IPS-15b (cell line): ENCODE data around the gene VASN.

ENCODE experiments used
- H3K27me3 ChIP-seq: one replicate; pipeline ENCODE4 v1.6.1; 2013; ENCODE audit warnings: low read length; ENCODE audit not compliant: control insufficient read depth, insufficient read depth
- H3K36me3 ChIP-seq: one replicate; pipeline ENCODE4 v1.6.1; 2013; ENCODE audit warnings: low read length; ENCODE audit not compliant: control insufficient read depth, insufficient read depth
- H3K4me1 ChIP-seq: one replicate; pipeline ENCODE4 v1.6.1; 2013; ENCODE audit warnings: mild to moderate bottlenecking, low read length; ENCODE audit not compliant: control insufficient read depth, insufficient read depth
- H3K4me3 ChIP-seq: one replicate; pipeline ENCODE4 v1.5.1; 2013; ENCODE audit warnings: low read depth, low read length
- H3K9ac ChIP-seq: one replicate; pipeline ENCODE4 v1.6.1; 2013; ENCODE audit warnings: low read depth, mild to moderate bottlenecking, low read length
- H3K9me3 ChIP-seq: one replicate; pipeline ENCODE4 v1.6.1; 2013; ENCODE audit warnings: mild to moderate bottlenecking, low read length; ENCODE audit not compliant: control insufficient read depth, insufficient read depth

VASN gene

DNA sequence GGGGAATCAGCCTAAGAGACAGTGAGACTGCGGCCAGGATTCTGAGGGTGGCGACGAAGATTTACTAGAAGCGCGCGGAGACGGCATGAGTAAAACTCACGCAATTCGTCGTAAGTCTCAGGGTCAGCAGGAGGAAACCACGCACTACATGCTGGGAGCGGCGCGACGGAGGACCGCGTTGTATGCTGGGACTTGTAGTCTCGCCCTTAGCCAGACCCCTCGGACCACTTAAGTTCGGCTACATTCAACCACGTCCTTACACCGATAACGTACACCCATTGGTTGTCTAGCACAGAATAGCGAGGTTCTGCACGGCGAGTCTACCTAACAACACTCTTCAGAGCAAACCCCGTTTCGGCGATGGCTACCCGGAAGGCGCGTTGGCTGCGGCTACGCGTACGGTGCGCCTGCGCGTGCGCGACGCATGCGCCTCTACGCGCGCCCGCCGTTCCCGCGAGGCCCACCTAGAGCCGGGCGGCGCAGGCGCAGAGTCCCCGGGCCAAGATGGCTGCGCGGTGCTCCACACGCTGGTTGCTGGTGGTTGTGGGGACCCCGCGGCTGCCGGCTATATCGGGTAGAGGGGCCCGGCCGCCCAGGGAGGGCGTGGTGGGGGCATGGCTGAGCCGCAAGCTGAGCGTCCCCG, 53.9 kb downstream of the VASN start, which contains the start of gene DNAJA3:
Gene DNAJA3 (plus strand): TSS at position 491 of the 643 bp plus-strand sequence. CDS start 14 bp downstream, at position 505.
- Histone ChIP-seq H3K4me3 (peak within 1 kb of the TSS; percentile 97), H3K27me3 (no peaks in the 10 kb centered on the region), H3K4me1 (peaks cover 7% of the 10 kb centered on the region), H3K9ac (peak within 1 kb of the TSS; percentile 92), H3K36me3 (peaks cover 2% of the 10 kb centered on the region), H3K9me3 (no peaks in the 10 kb centered on the region)

DNA sequence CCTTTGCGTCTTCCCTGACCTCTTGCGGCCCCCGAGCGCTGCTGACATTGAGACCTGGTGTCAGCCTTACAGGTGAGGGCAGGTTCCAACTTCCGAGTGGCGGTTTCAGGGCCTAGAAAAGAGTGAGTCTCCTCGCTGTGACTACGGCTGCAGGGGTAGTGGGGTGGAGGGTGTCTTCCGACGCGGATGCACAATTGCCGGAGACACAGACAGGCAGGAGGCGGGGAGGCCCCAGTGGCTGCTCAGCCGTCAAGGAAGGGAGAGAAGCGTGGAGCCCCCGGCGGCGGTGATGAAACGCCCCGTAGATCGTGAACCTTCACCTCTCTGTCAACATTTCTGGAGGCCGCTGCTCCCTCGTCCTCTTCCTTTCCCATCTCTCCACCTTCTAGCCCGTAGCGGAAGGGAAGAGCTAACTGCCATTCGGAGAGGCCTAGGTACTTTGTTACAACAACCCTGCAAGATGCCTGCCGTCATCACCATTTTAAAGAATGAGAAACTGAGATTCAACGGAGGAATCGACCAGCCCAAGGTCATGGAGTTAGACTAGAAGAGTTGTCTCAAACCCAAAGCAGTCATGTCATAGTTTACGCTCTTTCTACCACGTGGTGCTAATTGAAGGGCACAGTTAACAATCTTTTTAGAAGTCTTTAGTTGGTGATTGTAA, 54.5 kb downstream of the VASN start:
- H3K9me3 ChIP-seq: no peaks in the 10 kb centered on the region
- no peaks in the 10 kb centered on the region for H3K27me3 ChIP-seq
- H3K4me1 ChIP-seq: peaks cover 7% of the 10 kb centered on the region
- peak overlapping the region; percentile 97 for H3K4me3 ChIP-seq
- H3K36me3 ChIP-seq: peaks cover 2% of the 10 kb centered on the region
- peak overlapping the region; percentile 92 for H3K9ac ChIP-seq

DNA sequence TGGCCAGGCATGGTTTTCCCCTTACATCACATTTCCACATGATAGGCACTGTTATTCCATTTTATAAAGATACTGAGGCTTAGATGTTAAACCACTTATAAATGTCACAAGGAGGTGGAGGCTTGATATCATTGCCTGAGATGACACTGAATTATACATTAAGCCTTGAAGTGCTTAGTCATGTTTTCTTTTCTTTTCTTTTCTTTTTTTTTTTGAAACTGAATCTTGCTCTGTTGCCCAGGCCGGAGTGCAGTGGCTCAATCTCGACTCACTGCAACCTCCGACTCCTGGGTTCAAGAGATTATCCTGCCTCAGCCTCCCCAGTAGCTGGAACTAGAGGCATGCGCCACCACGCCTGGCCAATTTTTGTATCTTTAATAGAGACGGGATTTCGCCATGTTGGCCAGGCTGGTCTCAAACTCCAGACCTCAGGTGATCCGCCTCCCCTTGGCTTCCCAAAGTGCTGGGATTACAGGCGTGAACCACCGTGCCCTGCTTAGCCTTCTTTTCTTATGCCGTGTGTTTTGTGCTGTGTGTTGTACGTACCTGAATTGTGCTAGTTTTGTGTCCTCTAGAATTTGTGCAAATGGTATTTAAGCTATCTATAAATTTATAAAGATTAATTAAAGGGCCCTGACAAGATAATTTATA, 55.2 kb downstream of the VASN start:
- Histone ChIP-seq H3K27me3 (no peaks in the 10 kb centered on the region), H3K9ac (peak overlapping the region; percentile 92), H3K9me3 (no peaks in the 10 kb centered on the region), H3K4me3 (peak overlapping the region; percentile 97), H3K4me1 (peaks cover 7% of the 10 kb centered on the region), H3K36me3 (peaks cover 2% of the 10 kb centered on the region)

DNA sequence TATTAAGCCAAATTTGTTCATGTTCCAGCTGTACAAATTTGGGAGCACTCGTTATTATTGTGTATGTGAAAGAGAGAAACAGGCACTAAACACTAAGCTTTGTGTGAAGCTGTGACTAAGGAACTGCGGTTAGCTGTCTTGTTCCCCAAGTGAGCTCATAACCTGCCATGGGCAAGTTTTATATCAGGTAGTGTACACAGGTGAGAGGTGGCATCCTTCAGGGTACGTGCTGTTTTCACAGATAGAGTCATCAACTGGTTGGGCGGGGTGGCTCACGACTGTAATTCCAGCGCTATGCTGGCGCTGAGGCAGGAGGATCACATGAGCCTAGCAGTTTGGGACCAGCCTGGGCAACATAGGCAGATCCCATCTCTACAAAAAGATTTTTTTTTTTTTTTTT, 56.9 kb downstream of the VASN start:
- Histone ChIP-seq H3K9ac (no peak overlapping the region), H3K4me1 (peaks cover 7% of the 10 kb centered on the region), H3K27me3 (no peaks in the 10 kb centered on the region), H3K9me3 (no peaks in the 10 kb centered on the region), H3K36me3 (peaks cover 2% of the 10 kb centered on the region), H3K4me3 (no peak overlapping the region)

DNA sequence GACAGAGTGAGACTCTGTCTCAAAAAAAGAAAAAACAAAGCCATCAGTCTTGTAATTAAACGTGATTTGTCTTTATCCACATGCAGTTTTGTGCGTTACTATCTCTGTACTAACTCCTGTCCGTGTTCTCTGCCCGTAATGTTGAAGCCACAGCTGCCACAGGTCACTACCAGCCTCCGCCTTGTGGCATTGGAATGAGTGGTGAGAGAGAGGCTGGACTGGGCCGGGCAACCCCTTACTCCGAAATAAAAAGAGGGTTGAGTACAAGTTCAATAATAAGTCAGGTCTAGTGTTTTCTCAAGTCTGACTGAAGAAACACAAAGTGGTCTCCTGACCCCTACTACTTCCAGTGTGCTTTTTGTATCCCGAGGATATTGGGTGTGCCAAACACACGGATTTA, 59.4 kb downstream of the VASN start:
- Histone ChIP-seq H3K9me3 (no peaks in the 10 kb centered on the region), H3K36me3 (peaks cover 11% of the 10 kb centered on the region), H3K9ac (no peak overlapping the region), H3K4me3 (no peak overlapping the region), H3K27me3 (no peaks in the 10 kb centered on the region), H3K4me1 (peaks cover 4% of the 10 kb centered on the region)
